ENCODE data around the gene CDC42BPB.
A peak's percentile ranks its signal among the peaks of the same experiment; 100 is the strongest.

CDC42BPB gene

GRCh38 chr14:102966681-102967505 lies 90.5 kb downstream of the CDC42BPB start:
- DNase-seq (ENCODE audit: low read depth), result no peak

- DNase-seq (ENCODE audit: low read depth), result no peak
Measured at GRCh38 chr14:102965971-102966655, 91.2 kb downstream of the CDC42BPB start.

- no peak for DNase-seq (ENCODE audit: low read depth)
Measured at GRCh38 chr14:102965282-102965681, 92.1 kb downstream of the CDC42BPB start.

- DNase-seq (ENCODE audit: low read depth), result no peak
Measured at GRCh38 chr14:102964152-102964730, 93.1 kb downstream of the CDC42BPB start.

GRCh38 chr14:102962111-102962627 lies 95.2 kb downstream of the CDC42BPB start:
- no peak for DNase-seq (ENCODE audit: low read depth)

GRCh38 chr14:102958461-102958860 lies 98.9 kb downstream of the CDC42BPB start:
- DNase-seq (ENCODE audit: low read depth), result no peak

- DNase-seq (ENCODE audit: low read depth), result no peak
Measured at GRCh38 chr14:102957222-102957621, 100.1 kb downstream of the CDC42BPB start.

GRCh38 chr14:102955636-102956408 lies 101.5 kb downstream of the CDC42BPB start:
- no peak for DNase-seq (ENCODE audit: low read depth)

- no peak for DNase-seq (ENCODE audit: low read depth)
Measured at GRCh38 chr14:102954081-102954789, 103.1 kb downstream of the CDC42BPB start.

GRCh38 chr14:102953100-102953499 lies 104.2 kb downstream of the CDC42BPB start:
- DNase-seq (ENCODE audit: low read depth), result no peak

- DNase-seq (ENCODE audit: low read depth), result no peak
Measured at GRCh38 chr14:102952276-102952675, 105.1 kb downstream of the CDC42BPB start.

GRCh38 chr14:102951799-102952198 lies 105.5 kb downstream of the CDC42BPB start:
- no peak for DNase-seq (ENCODE audit: low read depth)

- no peak for DNase-seq (ENCODE audit: low read depth)
Measured at GRCh38 chr14:102951034-102951433, 106.3 kb downstream of the CDC42BPB start.

- DNase-seq (ENCODE audit: low read depth), result no peak
Measured at GRCh38 chr14:102949801-102950451, 107.4 kb downstream of the CDC42BPB start.

- peak; percentile 5 for DNase-seq (ENCODE audit: low read depth)
Measured at GRCh38 chr14:102949062-102949800, 108.1 kb downstream of the CDC42BPB start.

- DNase-seq (ENCODE audit: low read depth), result no peak
Measured at GRCh38 chr14:102948698-102949061, 108.7 kb downstream of the CDC42BPB start.

GRCh38 chr14:102947321-102948103 lies 109.8 kb downstream of the CDC42BPB start:
- DNase-seq (ENCODE audit: low read depth), result no peak

GRCh38 chr14:102945346-102946130 lies 111.8 kb downstream of the CDC42BPB start:
- no peak for DNase-seq (ENCODE audit: low read depth)

Measured in HS-5 (cell line).